Epithelial cell of proximal tubule (primary cell): ENCODE results near the gene SPIC. TPM values are rescaled to one million over a fixed set of nuclear protein-coding genes. Genes with fewer than 3 reads are reported as not detected.

Experiments used
- DNase-seq: peaks from one replicate; pipeline ENCODE4 v3.0.0-alpha.2; 2011; ENCODE audit warnings: low read depth
- H3K4me3 ChIP-seq: 2 replicates; pipeline ENCODE4 v1.5.1; 2011; ENCODE audit warnings: low read depth, mild to moderate bottlenecking, low read length
- CTCF ChIP-seq: conservative IDR thresholded peaks from 2 replicates; pipeline ENCODE4 v1.5.1; 2012; ENCODE audit warnings: low read depth, mild to moderate bottlenecking, low read length
- total RNA-seq: library from RNA; depleted of rRNA; stranded (reverse); fragments of >200 nt; gene quantifications from 2 replicates; pipeline ENCODE4 v1.2.3, GENCODE V29; 2015

SPIC gene
- total RNA-seq, 1 donor from 2014 or later: not detected

GRCh38 chr12:101521136-101521535 is 46.0 kb downstream of the SPIC start:
- no peak overlapping the region for H3K4me3 ChIP-seq
- DNase-seq: no peak
- no peak for TF ChIP-seq CTCF

- DNase-seq: no peak
- H3K4me3 ChIP-seq: no peak overlapping the region
- no peak for TF ChIP-seq CTCF
Measured at GRCh38 chr12:101527682-101528081, 52.5 kb downstream of the SPIC start.

- no peak overlapping the region for H3K4me3 ChIP-seq
- DNase-seq: no peak
- TF ChIP-seq CTCF: no peak
Measured at GRCh38 chr12:101536069-101536674, 61.0 kb downstream of the SPIC start.

Other genes with a start within 250 kb of the SPIC start
- gene UTP20, start 195.2 kb upstream of the SPIC start, total RNA-seq: 15.6 and 22.3 TPM in 2 replicates
- gene ARL1, start 67.6 kb upstream of the SPIC start, total RNA-seq: 32.3 and 49.8 TPM in 2 replicates
- not detected in 2 replicates for gene MYBPC1, start 119.6 kb downstream of the SPIC start, total RNA-seq
- 17.6 and 40.1 TPM in 2 replicates for gene CHPT1, start 222.3 kb downstream of the SPIC start, total RNA-seq